ENCODE measurements around the gene DNAJB1. TPM values are rescaled to one million over a fixed set of nuclear protein-coding genes. Genes with fewer than 3 reads are reported as not detected.
A peak's percentile ranks its signal among the peaks of the same experiment; 100 is the strongest.

Gene DNAJB1
- total and polyA plus RNA-seq, 2 of the 13 experiments (the other 11 are each of a cell fraction or from before 2014, with no cell fraction given), result 87.5 to 97.3 TPM

- H4K20me1 ChIP-seq (ENCODE audit: insufficient read depth, low read length), result peaks cover 20% of the 10 kb centered on the region
- H3K79me2 ChIP-seq (ENCODE audit: insufficient read depth, low read length), result peaks cover 25% of the 10 kb centered on the region
- H3K4me2 ChIP-seq (ENCODE audit: low read depth, low read length), result peak overlapping the region; percentile 75
- ChIA-PET CTCF (ENCODE audit: low intra/inter-chr PET ratio, low total read pairs) (no interaction called here), POLR2A (interaction anchor here (0.9 to 5.8 kb wide), 9 partner anchors 8 to 51 kb away, joined by 5 to 123 read pairs (median 11); partner anchors contain the start of genes GIPC1, NDUFB7 and TECR)
- intact Hi-C loops (cut with micrococcal nuclease; ENCODE audit: unreplicated experiment) (loop anchor here (1.0 kb wide), 1 partner anchor 9 kb away; the partner anchor contains the start of gene TECR), in situ Hi-C loops (cut with HindIII; ENCODE audit: extremely low pct_ligation_motif_present, low pct_unique_long_range_greater_than_20kb) (no loop called here)
- no peaks in the 10 kb centered on the region for H3K9me3 ChIP-seq (ENCODE audit: low read length)
- FAIRE-seq, result no peak
- H3K27me3 ChIP-seq (ENCODE audit: control insufficient read depth in 1 of 2, insufficient read depth in 2 of 2, low read length in 2 of 2), result no peaks in the 10 kb centered on the region; a peak in 1 of 5 replicates
- H3K9ac ChIP-seq (ENCODE audit: insufficient read depth, low read depth, low read length), result peak overlapping the region; percentile 70
- TF ChIP-seq FOXA1 (IDR thresholded peaks at IDR 0.05), result no peak
- no peak for TF ChIP-seq FOXA1 (CRISPR knock-in tag; IDR thresholded peaks at IDR 0.05)
- peak; percentile 90 for TF ChIP-seq ZNF121 (CRISPR knock-in tag; IDR thresholded peaks at IDR 0.05)
- 0 out of 2 replicates have a peak, but pooled peaks have one; percentile 48 for TF ChIP-seq CHD4 (IDR thresholded peaks at IDR 0.05; ENCODE audit: borderline replicate concordance, low read length)
- 0 out of 2 replicates have a peak, but pooled peaks have one; percentile 2 for TF ChIP-seq KDM3A (CRISPR knock-in tag; IDR thresholded peaks at IDR 0.05; ENCODE audit: low read depth)
- no peak overlapping the region for H3K4me3 ChIP-seq (replicated peaks in 1 of 3; ENCODE audit: insufficient read depth in 1 of 3, low read depth in 2 of 3, low read length in 3 of 3)
- BruUV-seq (replicated peaks), result TSS peak; percentile 52
- H3K36me3 ChIP-seq (replicated peaks in 1 of 2; ENCODE audit: control insufficient read depth in 1 of 2, insufficient read depth in 2 of 2, low read length in 2 of 2), result peaks cover 5 to 11% of the 10 kb centered on the region in 2 experiments; a peak in 4 of 5 replicates
- no peak overlapping the region for H2AFZ ChIP-seq (ENCODE audit: low read length)
- peak overlapping the region; percentile 97 for H3K27ac ChIP-seq (ENCODE audit: extremely low read length, insufficient read depth, low read length)
- WGBS (ENCODE audit: low lambda C conversion rate), result 58% methylated on average over 4 of the region's 4 CpGs
- no peak for ATAC-seq
- H3K4me1 ChIP-seq (ENCODE audit: insufficient read depth, low read length), result peaks cover 54% of the 10 kb centered on the region
- DNase-seq (ENCODE audit: low spot score), result no peak
Measured at GRCh38 chr19:14520543-14520942, 2.3 kb upstream of the DNAJB1 start.

DNA sequence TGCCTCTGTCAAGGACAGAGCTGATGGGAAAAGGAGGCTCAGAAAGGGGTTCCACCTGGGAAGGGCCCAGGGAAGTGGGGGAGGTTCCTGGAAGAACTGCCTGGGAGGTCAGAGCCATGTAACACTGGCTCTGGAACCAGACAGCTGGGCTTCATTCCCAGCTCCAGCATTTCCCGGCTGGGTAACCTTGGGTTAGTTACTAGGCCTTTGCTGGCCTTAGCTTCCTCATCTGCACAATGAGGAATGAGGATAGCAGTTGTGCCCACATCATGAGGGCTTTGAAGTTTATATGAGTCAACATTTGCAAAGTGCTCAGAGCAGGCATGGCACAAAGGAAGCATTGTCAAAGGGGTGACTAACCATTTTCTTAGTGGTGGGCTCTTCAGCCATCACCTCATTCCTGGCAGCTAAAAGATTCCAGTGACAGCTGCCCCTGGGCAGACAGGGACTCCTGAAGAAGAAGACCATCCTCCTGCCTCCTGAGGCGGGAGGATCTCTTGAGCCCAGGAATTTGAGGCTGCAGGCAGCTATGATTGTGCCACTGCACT, 1.7 kb upstream of the DNAJB1 start:
- intact Hi-C loops (cut with micrococcal nuclease; ENCODE audit: unreplicated experiment), result loop anchor here (1.0 kb wide), 1 partner anchor 9 kb away; the partner anchor contains the start of gene TECR
- POLR2A ChIA-PET, result interaction anchor here (0.9 to 5.8 kb wide), 13 partner anchors 9 to 54 kb away, joined by 3 to 123 read pairs (median 6); partner anchors contain the start of genes GIPC1, NDUFB7 and TECR
- CTCF ChIA-PET (ENCODE audit: low intra/inter-chr PET ratio, low total read pairs), result no interaction called here
- in situ Hi-C loops (cut with HindIII; ENCODE audit: extremely low pct_ligation_motif_present, low pct_unique_long_range_greater_than_20kb), result no loop called here
- no peaks in the 10 kb centered on the region; a peak in 1 of 5 replicates for H3K27me3 ChIP-seq (ENCODE audit: control insufficient read depth in 1 of 2, insufficient read depth in 2 of 2, low read length in 2 of 2)
- peaks cover 31% of the 10 kb centered on the region for H3K79me2 ChIP-seq (ENCODE audit: insufficient read depth, low read length)
- H3K4me3 ChIP-seq (replicated peaks in 1 of 3; ENCODE audit: insufficient read depth in 1 of 3, low read depth in 2 of 3, low read length in 3 of 3), result peak overlapping the region in 1 of 3 experiments; percentile 70; a peak in 2 of 6 replicates
- ATAC-seq (peak; percentile 71), DNase-seq (ENCODE audit: low spot score) (peak; percentile 99), FAIRE-seq (peak; percentile 90)
- peaks cover 26% of the 10 kb centered on the region for H4K20me1 ChIP-seq (ENCODE audit: insufficient read depth, low read length)
- H3K9ac ChIP-seq (ENCODE audit: insufficient read depth, low read depth, low read length), result peak overlapping the region; percentile 81
- no peaks in the 10 kb centered on the region for H3K9me3 ChIP-seq (ENCODE audit: low read length)
- H3K4me1 ChIP-seq (ENCODE audit: insufficient read depth, low read length), result peaks cover 60% of the 10 kb centered on the region
- BruUV-seq (replicated peaks), result no TSS peak
- no peak overlapping the region for H2AFZ ChIP-seq (ENCODE audit: low read length)
- H3K36me3 ChIP-seq (replicated peaks in 1 of 2; ENCODE audit: control insufficient read depth in 1 of 2, insufficient read depth in 2 of 2, low read length in 2 of 2), result peaks cover 9 to 17% of the 10 kb centered on the region in 2 experiments
- H3K27ac ChIP-seq (ENCODE audit: extremely low read length, insufficient read depth, low read length), result peak overlapping the region; percentile 97
- H3K4me2 ChIP-seq (ENCODE audit: low read depth, low read length), result peak overlapping the region; percentile 75
- 11% methylated on average over 1 of the region's 2 CpGs for WGBS (ENCODE audit: low lambda C conversion rate)
- TF ChIP-seq ZBTB7B (CRISPR knock-in tag; IDR thresholded peaks at IDR 0.05), result peak; percentile 82; the same call in 1 of the 2 replicates
- TF ChIP-seq KDM5B (CRISPR knock-in tag; IDR thresholded peaks at IDR 0.05; ENCODE audit: borderline replicate concordance), result no peak
- TF ChIP-seq, protein P1, sequence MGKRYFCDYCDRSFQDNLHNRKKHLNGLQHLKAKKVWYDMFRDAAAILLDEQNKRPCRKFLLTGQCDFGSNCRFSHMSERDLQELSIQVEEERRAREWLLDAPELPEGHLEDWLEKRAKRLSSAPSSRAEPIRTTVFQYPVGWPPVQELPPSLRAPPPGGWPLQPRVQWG (CRISPR knock-in tag; IDR thresholded peaks at IDR 0.05; ENCODE audit: borderline replicate concordance, low read depth), result no peak
- no peak; the same call in 1 of the 2 replicates for TF ChIP-seq ZSCAN5A (CRISPR knock-in tag; IDR thresholded peaks at IDR 0.05; ENCODE audit: borderline replicate concordance)
- TF ChIP-seq ZBTB37 (CRISPR knock-in tag; IDR thresholded peaks at IDR 0.05), result peak; percentile 61; the same call in 1 of the 2 replicates
- peak; percentile 73 for TF ChIP-seq ETV5 (CRISPR knock-in tag; IDR thresholded peaks at IDR 0.05; ENCODE audit: borderline replicate concordance)
- 0 out of 2 replicates have a peak, but pooled peaks have one; percentile 45 for TF ChIP-seq ZNF644 (CRISPR knock-in tag; IDR thresholded peaks at IDR 0.05; ENCODE audit: low read depth)
- TF ChIP-seq POLR2G (IDR thresholded peaks at IDR 0.05; ENCODE audit: low read depth, low read length), result peak; percentile 80
- TF ChIP-seq ZMAT3 (CRISPR knock-in tag; conservative IDR thresholded peaks at IDR 0.05), result no peak
- no peak for TF ChIP-seq ZNF383 (CRISPR knock-in tag; IDR thresholded peaks at IDR 0.05; ENCODE audit: borderline replicate concordance)
